WTC11 (cell line): ENCODE results near the gene RPL13A.

Source experiments
- CBFB ChIP-seq: sonication (generic); formaldehyde crosslinking; IDR thresholded peaks from 2 replicates; pipeline ENCODE4 v1.8.1; 2022; ENCODE audit warnings: mild to moderate bottlenecking, low read depth, missing genetic modification reagents
- ESRRA ChIP-seq: sonication (generic); formaldehyde crosslinking; IDR thresholded peaks from 2 replicates; pipeline ENCODE4 v1.8.1; 2022; ENCODE audit warnings: mild to moderate bottlenecking, missing genetic modification reagents, borderline replicate concordance
- ETV6 ChIP-seq: sonication (generic); formaldehyde crosslinking; IDR thresholded peaks from 2 replicates; pipeline ENCODE4 v1.8.1; 2022; ENCODE audit warnings: mild to moderate bottlenecking, missing genetic modification reagents
- JUN ChIP-seq: sonication (generic); formaldehyde crosslinking; IDR thresholded peaks from 2 replicates; pipeline ENCODE4 v1.8.0; 2023; ENCODE audit warnings: mild to moderate bottlenecking, missing genetic modification reagents
- MYBL2 ChIP-seq: sonication (generic); formaldehyde crosslinking; IDR thresholded peaks from 2 replicates; pipeline ENCODE4 v1.8.1; 2023; ENCODE audit warnings: mild to moderate bottlenecking, moderate library complexity, missing genetic modification reagents
- SP1 ChIP-seq: sonication (generic); formaldehyde crosslinking; conservative IDR thresholded peaks from 2 replicates; pipeline ENCODE4 v1.8.1; 2022; ENCODE audit warnings: missing genetic modification reagents
- ZNF396 ChIP-seq: fragments of 250-450 bp; sonication (Bioruptor Pico); IDR thresholded peaks from 2 replicates; pipeline ENCODE4 v1.8.0; 2021; ENCODE audit warnings: mild to moderate bottlenecking, moderate library complexity, borderline replicate concordance
- ZNF416 ChIP-seq: fragments of 250-450 bp; sonication (Bioruptor Pico); IDR thresholded peaks from 2 replicates; pipeline ENCODE4 v1.9.0; 2021; ENCODE audit warnings: mild to moderate bottlenecking, inconsistent platforms
- TF ChIP-seq, protein P1 (sequence below): fragments of 200-600 bp; IDR thresholded peaks from 2 replicates; pipeline ENCODE4 v1.8.0; 2022; ENCODE audit warnings: antibody characterized with exemption
- TF ChIP-seq, protein P2 (sequence below): sonication (generic); formaldehyde crosslinking; IDR thresholded peaks from 2 replicates; pipeline ENCODE4 v1.8.1; 2023; ENCODE audit warnings: mild to moderate bottlenecking, moderate library complexity, missing genetic modification reagents
- TF ChIP-seq, protein P3 (sequence below): sonication (generic); formaldehyde crosslinking; IDR thresholded peaks from 2 replicates; pipeline ENCODE4 v1.8.1; 2023; ENCODE audit warnings: mild to moderate bottlenecking, missing genetic modification reagents, moderate library complexity
- TF ChIP-seq, protein P4 (sequence below): fragments of 250-450 bp; sonication (Bioruptor Pico); IDR thresholded peaks from 2 replicates; pipeline ENCODE4 v1.9.0; 2021; ENCODE audit warnings: mild to moderate bottlenecking
- TF ChIP-seq, protein P5 (sequence below): sonication (generic); formaldehyde crosslinking; conservative IDR thresholded peaks from 2 replicates; pipeline ENCODE4 v1.8.1; 2022; ENCODE audit warnings: mild to moderate bottlenecking, missing genetic modification reagents
- TF ChIP-seq, protein P6 (sequence below): sonication (generic); formaldehyde crosslinking; IDR thresholded peaks from 2 replicates; pipeline ENCODE4 v1.8.0; 2023; ENCODE audit warnings: missing genetic modification reagents, mild to moderate bottlenecking, borderline replicate concordance

DNA sequence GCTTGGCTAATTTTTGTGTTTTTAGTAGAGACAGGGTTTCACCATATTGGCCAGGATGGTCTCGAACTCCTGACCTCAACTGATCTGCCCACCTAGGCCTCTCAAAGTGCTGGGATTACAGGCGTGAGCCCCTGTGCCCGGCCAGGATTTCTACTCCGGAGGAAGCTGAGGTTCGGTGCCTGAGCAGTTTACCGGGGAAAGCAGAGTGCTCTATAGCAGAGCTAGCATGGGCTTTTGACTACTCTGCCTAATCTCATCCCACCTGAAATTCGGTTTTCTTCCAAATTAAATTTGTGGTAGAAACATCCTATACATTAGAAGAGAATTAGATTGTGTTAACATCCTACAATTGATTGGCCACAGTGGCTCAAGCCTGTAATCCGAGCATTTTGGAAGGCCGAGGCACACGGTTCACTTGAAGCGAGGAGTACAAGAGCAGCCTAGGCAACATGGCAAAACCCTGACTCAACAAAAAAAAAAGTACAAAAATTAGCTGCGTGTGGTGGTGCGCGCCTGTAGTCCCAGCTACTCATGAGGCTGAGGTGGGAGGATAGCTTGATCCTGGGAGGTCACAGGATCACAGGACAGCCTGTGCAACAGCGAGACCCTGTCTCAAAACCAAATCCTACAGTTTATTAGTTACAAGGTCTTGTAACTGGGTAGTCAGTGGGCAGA lies 1.6 kb downstream of the RPL13A start:
- TF ChIP-seq, protein P1, sequence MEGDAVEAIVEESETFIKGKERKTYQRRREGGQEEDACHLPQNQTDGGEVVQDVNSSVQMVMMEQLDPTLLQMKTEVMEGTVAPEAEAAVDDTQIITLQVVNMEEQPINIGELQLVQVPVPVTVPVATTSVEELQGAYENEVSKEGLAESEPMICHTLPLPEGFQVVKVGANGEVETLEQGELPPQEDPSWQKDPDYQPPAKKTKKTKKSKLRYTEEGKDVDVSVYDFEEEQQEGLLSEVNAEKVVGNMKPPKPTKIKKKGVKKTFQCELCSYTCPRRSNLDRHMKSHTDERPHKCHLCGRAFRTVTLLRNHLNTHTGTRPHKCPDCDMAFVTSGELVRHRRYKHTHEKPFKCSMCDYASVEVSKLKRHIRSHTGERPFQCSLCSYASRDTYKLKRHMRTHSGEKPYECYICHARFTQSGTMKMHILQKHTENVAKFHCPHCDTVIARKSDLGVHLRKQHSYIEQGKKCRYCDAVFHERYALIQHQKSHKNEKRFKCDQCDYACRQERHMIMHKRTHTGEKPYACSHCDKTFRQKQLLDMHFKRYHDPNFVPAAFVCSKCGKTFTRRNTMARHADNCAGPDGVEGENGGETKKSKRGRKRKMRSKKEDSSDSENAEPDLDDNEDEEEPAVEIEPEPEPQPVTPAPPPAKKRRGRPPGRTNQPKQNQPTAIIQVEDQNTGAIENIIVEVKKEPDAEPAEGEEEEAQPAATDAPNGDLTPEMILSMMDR = no peak
- no peak for TF ChIP-seq ZNF416 (CRISPR knock-in tag)
- TF ChIP-seq, protein P2, sequence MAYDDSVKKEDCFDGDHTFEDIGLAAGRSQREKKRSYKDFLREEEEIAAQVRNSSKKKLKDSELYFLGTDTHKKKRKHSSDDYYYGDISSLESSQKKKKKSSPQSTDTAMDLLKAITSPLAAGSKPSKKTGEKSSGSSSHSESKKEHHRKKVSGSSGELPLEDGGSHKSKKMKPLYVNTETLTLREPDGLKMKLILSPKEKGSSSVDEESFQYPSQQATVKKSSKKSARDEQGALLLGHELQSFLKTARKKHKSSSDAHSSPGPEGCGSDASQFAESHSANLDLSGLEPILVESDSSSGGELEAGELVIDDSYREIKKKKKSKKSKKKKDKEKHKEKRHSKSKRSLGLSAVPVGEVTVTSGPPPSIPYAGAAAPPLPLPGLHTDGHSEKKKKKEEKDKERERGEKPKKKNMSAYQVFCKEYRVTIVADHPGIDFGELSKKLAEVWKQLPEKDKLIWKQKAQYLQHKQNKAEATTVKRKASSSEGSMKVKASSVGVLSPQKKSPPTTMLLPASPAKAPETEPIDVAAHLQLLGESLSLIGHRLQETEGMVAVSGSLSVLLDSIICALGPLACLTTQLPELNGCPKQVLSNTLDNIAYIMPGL = no peak
- TF ChIP-seq, protein P3, sequence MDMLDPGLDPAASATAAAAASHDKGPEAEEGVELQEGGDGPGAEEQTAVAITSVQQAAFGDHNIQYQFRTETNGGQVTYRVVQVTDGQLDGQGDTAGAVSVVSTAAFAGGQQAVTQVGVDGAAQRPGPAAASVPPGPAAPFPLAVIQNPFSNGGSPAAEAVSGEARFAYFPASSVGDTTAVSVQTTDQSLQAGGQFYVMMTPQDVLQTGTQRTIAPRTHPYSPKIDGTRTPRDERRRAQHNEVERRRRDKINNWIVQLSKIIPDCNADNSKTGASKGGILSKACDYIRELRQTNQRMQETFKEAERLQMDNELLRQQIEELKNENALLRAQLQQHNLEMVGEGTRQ (CRISPR knock-in tag) = no peak
- TF ChIP-seq, protein P4, sequence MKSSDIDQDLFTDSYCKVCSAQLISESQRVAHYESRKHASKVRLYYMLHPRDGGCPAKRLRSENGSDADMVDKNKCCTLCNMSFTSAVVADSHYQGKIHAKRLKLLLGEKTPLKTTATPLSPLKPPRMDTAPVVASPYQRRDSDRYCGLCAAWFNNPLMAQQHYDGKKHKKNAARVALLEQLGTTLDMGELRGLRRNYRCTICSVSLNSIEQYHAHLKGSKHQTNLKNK (CRISPR knock-in tag) = no peak
- no peak for TF ChIP-seq ZNF396 (CRISPR knock-in tag)
- no peak for TF ChIP-seq SP1
- TF ChIP-seq CBFB (CRISPR knock-in tag) = no peak
- TF ChIP-seq ETV6 (CRISPR knock-in tag) = no peak
- TF ChIP-seq, protein P5, sequence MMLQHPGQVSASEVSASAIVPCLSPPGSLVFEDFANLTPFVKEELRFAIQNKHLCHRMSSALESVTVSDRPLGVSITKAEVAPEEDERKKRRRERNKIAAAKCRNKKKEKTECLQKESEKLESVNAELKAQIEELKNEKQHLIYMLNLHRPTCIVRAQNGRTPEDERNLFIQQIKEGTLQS (CRISPR knock-in tag) = no peak
- no peak for TF ChIP-seq MYBL2 (CRISPR knock-in tag)
- TF ChIP-seq ESRRA (CRISPR knock-in tag) = no peak
- TF ChIP-seq, protein P6, sequence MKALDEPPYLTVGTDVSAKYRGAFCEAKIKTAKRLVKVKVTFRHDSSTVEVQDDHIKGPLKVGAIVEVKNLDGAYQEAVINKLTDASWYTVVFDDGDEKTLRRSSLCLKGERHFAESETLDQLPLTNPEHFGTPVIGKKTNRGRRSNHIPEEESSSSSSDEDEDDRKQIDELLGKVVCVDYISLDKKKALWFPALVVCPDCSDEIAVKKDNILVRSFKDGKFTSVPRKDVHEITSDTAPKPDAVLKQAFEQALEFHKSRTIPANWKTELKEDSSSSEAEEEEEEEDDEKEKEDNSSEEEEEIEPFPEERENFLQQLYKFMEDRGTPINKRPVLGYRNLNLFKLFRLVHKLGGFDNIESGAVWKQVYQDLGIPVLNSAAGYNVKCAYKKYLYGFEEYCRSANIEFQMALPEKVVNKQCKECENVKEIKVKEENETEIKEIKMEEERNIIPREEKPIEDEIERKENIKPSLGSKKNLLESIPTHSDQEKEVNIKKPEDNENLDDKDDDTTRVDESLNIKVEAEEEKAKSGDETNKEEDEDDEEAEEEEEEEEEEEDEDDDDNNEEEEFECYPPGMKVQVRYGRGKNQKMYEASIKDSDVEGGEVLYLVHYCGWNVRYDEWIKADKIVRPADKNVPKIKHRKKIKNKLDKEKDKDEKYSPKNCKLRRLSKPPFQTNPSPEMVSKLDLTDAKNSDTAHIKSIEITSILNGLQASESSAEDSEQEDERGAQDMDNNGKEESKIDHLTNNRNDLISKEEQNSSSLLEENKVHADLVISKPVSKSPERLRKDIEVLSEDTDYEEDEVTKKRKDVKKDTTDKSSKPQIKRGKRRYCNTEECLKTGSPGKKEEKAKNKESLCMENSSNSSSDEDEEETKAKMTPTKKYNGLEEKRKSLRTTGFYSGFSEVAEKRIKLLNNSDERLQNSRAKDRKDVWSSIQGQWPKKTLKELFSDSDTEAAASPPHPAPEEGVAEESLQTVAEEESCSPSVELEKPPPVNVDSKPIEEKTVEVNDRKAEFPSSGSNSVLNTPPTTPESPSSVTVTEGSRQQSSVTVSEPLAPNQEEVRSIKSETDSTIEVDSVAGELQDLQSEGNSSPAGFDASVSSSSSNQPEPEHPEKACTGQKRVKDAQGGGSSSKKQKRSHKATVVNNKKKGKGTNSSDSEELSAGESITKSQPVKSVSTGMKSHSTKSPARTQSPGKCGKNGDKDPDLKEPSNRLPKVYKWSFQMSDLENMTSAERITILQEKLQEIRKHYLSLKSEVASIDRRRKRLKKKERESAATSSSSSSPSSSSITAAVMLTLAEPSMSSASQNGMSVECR (CRISPR knock-in tag) = no peak
- no peak for TF ChIP-seq JUN (CRISPR knock-in tag)
